NCI-H82 treated with DMSO at 0.1 percent for 48 hours (cell line): ENCODE measurements around the gene C5orf24.
A peak's percentile ranks its signal among the peaks of the same experiment; 100 is the strongest.
"Not testable (repeated sequence)": the region's sequence is repeated elsewhere in the genome, so short reads cannot be mapped to it uniquely, and the experiment has no call there.

Experiments used
- DNase-seq: peaks from one replicate; lab custom pipeline; 2025; ENCODE audit not compliant: unreplicated experiment; lab: John Stamatoyannopoulos, UW

C5orf24 gene

DNA sequence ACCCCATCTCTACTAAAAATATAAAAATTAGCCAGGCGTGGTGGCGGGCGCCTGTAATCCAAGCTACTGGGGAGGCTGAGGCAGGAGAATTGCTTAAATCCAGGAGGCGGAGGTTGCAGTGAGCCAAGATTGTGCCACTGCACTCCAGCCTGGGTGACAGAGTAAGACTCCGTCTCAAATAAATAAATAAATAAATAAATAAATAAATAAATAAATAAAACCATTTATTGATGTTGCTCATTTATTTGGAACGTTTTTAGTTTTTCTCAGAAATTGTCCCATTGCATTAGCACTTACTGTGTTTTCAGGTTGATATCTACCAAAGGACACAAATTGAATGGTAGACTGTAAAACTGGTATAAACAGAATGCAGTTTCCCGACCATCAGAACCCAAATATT is 10.7 kb downstream of the C5orf24 start:
- DNase-seq, result not testable (repeated sequence)

DNA sequence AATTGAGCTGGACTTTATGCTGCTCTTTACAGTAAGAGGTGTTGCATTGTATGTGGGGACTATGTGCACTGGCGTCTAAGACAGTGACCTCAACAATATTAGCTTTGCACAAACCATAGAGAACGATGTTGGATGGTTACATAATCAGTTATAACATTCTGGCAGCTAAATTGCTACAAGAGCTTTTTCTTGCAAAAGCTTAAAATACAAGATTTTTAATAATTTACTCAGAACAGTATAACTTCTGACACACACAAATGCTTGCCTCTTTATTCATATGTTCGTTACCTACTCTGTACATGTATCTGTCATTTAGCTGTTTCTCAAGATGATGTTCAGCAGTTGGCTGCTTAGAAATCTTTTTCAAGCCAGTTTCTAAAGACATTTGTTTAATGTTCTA is 11.6 kb downstream of the C5orf24 start:
- no peak for DNase-seq

- no peak for DNase-seq
Measured at GRCh38 chr5:134864707-134865106, 18.9 kb downstream of the C5orf24 start.

GRCh38 chr5:134873494-134873893 is 27.7 kb downstream of the C5orf24 start:
- peak; percentile 41 for DNase-seq

DNA sequence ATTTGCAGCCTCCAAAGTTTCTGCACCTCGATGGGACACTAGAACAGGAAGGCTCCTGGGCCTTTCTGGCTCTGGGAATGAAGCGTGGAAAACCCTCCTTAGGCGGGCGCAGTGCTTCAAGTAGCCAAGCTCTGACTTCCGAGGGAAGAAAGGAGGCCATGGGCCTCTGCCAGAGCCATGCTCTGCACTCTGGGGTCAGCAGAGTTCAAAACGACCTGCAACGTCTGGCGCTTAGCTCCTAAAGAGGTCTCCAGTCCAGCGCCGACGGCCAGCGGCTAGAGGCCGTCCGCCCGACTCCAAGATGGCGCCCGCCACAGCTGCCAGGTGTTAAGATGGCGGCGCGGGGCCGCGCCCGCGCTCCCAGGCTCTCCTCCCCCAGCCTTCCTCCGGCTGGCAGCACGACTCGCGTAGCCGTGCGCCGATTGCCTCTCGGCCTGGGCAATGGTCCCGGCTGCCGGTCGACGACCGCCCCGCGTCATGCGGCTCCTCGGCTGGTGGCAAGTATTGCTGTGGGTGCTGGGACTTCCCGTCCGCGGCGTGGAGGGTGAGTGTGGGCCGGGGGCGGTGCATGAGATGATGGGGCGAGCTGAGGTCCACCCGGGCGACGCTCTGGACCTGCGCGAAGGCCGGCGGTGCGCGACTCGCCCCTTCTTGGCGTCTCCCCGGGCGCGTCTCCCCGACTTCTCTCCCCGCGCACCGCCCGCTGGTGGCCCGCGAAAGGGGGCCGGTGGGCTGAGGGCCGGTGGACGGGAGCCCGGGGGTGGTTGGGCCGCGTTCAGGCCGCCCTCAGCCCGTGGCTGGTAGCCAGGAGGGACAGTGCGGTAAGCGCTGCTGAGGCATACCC is 28.4 kb downstream of the C5orf24 start, which contains the start of gene TXNDC15:
Gene TXNDC15 (plus strand): TSS at position 385 of the 844 bp plus-strand sequence. CDS start 57 bp downstream, at position 442.
- peak; percentile 17 for DNase-seq

DNA sequence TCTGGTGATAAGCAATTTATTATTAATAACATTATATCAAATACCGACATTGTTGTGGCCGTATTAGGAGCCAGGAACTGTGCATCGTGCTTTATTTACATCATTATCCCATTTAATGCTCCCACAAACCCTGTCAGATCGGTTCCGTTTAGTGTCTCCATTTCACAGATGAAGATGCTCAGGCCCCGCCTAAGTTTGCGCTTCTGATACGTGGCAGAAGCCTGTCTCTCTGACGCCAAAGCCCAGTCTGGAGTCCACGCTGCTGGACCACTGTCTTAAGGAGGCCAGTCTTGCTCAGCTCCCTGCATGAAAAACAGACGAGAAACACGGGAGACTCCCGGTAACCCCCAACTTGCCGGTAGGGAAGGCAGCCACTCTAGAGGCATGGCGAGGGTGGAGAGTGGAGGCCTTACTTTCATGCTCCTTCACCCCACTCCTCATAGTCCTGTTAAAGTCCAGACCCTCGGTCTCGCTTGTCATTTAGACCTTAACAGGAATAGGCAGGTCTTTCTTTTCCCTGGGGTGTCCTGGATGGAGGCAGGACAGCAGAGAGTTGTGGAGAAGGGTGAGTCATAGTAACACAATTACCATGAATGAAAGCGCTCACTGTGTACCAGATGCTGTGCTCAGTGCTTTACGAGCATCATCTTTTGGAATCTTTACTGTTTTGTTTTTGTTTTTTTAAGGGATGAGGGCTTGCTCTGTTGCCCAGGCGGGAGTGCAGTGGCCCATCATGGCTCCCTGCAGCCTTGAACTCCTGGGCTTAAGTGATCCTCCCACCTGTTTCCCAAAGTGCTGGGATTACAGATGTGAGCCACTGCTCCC is 29.3 kb downstream of the C5orf24 start:
- no peak for DNase-seq

DNA sequence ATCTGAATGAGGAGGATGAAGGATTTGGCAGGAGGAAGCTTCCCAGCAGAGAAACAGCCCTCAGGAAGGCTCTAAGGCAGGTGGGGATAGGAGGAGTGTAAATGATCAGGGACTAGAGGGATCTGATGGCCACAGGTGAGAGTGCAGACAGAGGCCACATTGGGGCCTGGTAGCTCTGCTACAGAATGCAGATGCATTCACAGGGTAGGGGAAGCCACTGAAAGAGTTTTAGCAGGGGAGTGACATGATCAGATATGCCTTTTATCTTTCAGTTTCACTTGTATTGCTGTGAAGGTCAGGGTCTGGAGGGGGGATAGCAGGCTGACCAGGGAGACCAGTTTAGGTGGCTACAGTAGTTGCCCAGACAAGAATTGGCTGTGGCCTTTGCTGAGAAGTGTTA is 31.4 kb downstream of the C5orf24 start:
- DNase-seq, result no peak

- DNase-seq, result no peak
Measured at GRCh38 chr5:134878403-134878802, 32.6 kb downstream of the C5orf24 start.

DNA sequence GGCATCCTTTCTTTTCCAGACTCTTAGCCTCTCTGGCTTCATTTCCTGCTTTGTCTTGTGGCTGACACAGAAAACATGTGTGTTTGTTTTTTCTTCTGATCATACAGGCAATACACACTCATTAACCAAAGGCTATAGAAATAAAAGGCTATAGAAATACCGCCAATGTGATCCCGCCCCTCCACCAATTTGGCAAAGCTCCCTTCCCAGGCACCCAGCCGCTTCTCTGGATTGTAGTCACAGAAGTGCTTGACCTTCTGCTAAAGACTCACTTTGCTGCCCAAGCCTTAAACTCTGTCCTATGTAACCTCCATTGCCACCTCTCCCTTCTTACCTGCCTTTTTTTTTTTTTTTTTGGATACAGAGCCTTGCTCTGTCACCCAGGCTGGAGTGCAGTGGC is 33.7 kb downstream of the C5orf24 start:
- no peak for DNase-seq

GRCh38 chr5:134880937-134881336 is 35.2 kb downstream of the C5orf24 start:
- DNase-seq, result not testable (repeated sequence)

GRCh38 chr5:134881711-134882110 is 35.9 kb downstream of the C5orf24 start:
- DNase-seq, result not testable (repeated sequence)

DNA sequence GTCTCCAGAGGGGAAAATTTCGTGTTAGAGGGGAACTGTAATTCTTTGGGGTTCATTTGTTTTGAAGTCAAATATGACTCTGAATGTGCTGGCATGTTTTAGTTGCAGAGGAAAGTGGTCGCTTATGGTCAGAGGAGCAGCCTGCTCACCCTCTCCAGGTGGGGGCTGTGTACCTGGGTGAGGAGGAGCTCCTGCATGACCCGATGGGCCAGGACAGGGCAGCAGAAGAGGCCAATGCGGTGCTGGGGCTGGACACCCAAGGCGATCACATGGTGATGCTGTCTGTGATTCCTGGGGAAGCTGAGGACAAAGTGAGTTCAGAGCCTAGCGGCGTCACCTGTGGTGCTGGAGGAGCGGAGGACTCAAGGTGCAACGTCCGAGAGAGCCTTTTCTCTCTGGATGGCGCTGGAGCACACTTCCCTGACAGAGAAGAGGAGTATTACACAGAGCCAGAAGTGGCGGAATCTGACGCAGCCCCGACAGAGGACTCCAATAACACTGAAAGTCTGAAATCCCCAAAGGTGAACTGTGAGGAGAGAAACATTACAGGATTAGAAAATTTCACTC is 41.9 kb downstream of the C5orf24 start:
- no peak for DNase-seq

GRCh38 chr5:134889335-134889734 is 43.6 kb downstream of the C5orf24 start:
- DNase-seq, result no peak

- no peak for DNase-seq
Measured at GRCh38 chr5:134891473-134891872, 45.7 kb downstream of the C5orf24 start.

DNA sequence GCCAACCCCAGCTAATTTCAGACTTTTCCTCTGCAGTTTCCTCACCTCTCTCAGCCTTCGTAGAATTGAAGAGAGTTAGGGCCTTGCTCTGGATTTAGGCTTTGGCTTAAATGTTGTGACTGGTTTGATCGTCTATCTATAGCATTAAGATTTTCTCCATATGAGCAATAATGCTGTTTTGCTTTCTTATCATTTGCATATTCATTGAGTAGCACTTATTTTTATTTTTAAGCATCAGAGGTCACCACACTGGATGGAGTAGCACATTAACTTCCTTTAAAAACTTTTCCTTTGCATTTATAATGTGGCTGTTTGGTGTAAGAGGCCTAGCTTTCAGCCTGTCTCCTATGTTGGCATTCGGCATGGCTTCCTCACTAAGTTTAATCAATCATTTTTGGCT is 46.5 kb downstream of the C5orf24 start:
- DNase-seq, result no peak

GRCh38 chr5:134892926-134893325 is 47.2 kb downstream of the C5orf24 start:
- DNase-seq, result no peak

GRCh38 chr5:134893748-134894505 is 48.2 kb downstream of the C5orf24 start:
- no peak for DNase-seq

DNA sequence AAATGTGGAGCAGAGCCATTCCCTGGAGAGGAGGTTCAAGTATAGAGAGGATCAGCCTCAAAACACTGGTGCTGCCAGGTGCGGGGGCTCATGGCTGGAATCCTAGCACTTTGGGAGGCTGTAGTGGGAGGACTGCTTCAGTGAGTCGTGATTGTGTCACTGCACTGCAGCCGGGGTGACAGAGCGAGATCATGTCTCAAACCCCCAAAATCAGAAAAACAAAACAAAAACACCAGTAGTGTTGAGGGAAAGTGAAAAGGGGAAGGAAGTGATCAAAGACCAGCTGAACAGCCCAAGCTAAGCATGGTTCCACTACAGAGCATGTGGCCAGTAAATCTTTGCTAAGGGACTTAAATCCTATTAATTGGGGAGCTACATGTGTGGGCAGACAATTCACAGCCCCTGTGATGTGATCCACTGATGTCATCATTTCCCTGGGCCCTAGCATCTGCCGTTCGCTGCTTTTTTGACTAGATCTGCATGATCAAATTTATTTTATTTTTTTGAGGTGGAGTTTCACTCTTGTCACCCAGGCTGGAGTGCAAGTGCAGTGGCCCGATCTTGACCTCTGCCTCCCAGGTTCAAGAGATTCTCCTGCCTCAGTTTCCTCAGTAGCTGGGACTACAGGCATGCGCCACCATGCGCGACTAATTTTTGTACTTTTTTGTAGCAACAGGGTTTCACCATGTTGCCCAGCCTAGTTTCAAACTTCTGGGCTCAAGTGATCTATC is 56.5 kb downstream of the C5orf24 start:
- DNase-seq, result peak; percentile 68

GRCh38 chr5:134904610-134905245 is 59.0 kb downstream of the C5orf24 start, which contains the start of gene PCBD2:
TSS of gene PCBD2 (plus strand) at chr5:134905131. CDS start at chr5:134905140, 9 bp downstream.
- DNase-seq, result peak; percentile 62
